ENCODE data around the gene B4GALT6. TPM values are rescaled to one million over a fixed set of nuclear protein-coding genes. Genes with fewer than 3 reads are reported as not detected.

B4GALT6 gene
- total and polyA plus RNA-seq, 2 of the 4 experiments (the other 2 are of a cell fraction): 1.1 to 3.9 TPM

- Histone ChIP-seq H4K20me1 (ENCODE audit: insufficient read depth, low read length) (no peaks in the 10 kb centered on the region), H2AFZ (replicated peaks; ENCODE audit: low read length, poor library complexity) (no peak overlapping the region), H3K27ac (ENCODE audit: insufficient read depth, low read length) (no peak overlapping the region), H4K5ac (ENCODE audit: low read depth, low read length) (no peak overlapping the region), H2BK5ac (ENCODE audit: low read depth, low read length, poor library complexity, severe bottlenecking) (no peak overlapping the region), H3K4me1 (ENCODE audit: control insufficient read depth, insufficient read depth, low read length) (no peaks in the 10 kb centered on the region), H4K91ac (ENCODE audit: insufficient read depth, low read depth, low read length) (no peak overlapping the region), H3K27me3 (ENCODE audit: control insufficient read depth, insufficient read depth, low read length) (no peaks in the 10 kb centered on the region), H3K4me3 (ENCODE audit: insufficient read depth, low read depth, low read length) (no peak overlapping the region), H2BK20ac (ENCODE audit: low read depth, low read length) (no peak overlapping the region), H3K79me1 (ENCODE audit: low read depth in 1 of 2, low read length in 2 of 2) (no peaks in the 10 kb centered on the region), H3K9me3 (ENCODE audit: control insufficient read depth, insufficient read depth, low read length) (no peaks in the 10 kb centered on the region), H3K56ac (ENCODE audit: extremely low read depth, insufficient read depth, low read length) (no peak overlapping the region), H3K18ac (ENCODE audit: low read depth, low read length) (no peak overlapping the region), H2BK15ac (ENCODE audit: low read depth, low read length) (no peak overlapping the region), H3K4ac (ENCODE audit: low read depth, low read length) (no peak overlapping the region), H3K14ac (replicated peaks; ENCODE audit: low read depth, low read length) (no peak overlapping the region), H3K36me3 (ENCODE audit: control insufficient read depth, insufficient read depth, low read length) (no peaks in the 10 kb centered on the region), H2BK120ac (ENCODE audit: low read depth, low read length) (no peak overlapping the region), H2AK9ac (replicated peaks; ENCODE audit: low read depth, low read length, poor library complexity) (no peak overlapping the region), H4K8ac (ENCODE audit: low read depth in 2 of 2, low read length in 2 of 2) (no peak overlapping the region), H3K4me2 (ENCODE audit: low read depth, low read length) (no peak overlapping the region), H3K23ac (ENCODE audit: low read depth, low read length) (no peak overlapping the region), H3K9me1 (ENCODE audit: insufficient read depth, low read length) (no peaks in the 10 kb centered on the region), H3K9ac (ENCODE audit: low read depth, low read length) (no peak overlapping the region), H2AK5ac (ENCODE audit: low read depth, low read length) (no peak overlapping the region)
- intact Hi-C loops (cut with micrococcal nuclease) (no loop called here), in situ Hi-C loops (cut with MboI; ENCODE audit: low sequenced_read_pairs) (no loop called here), dilution Hi-C loops (cut with HindIII; ENCODE audit: low sequenced_read_pairs, unreplicated experiment) (no loop called here)
- CTCF ChIA-PET: no interaction called here
- DNase-seq: no peak
- POLR2A ChIA-PET (ENCODE audit: unreplicated experiment): no interaction called here
- 33% methylated on average over 1 of the region's 2 CpGs; no CpG with 5 or more reads in 1 of the 2 experiments for WGBS, 2 experiments (ENCODE audit: extremely low coverage in 2 of 2, insufficient read length in 1 of 2)
- ATAC-seq (ENCODE audit: low read depth): no peak
- TF ChIP-seq MAZ (IDR thresholded peaks at IDR 0.05; ENCODE audit: borderline replicate concordance, low read depth, low read length) (no peak), SMC3 (IDR thresholded peaks at IDR 0.05; ENCODE audit: low read depth, low read length) (no peak), CEBPB (IDR thresholded peaks at IDR 0.05; ENCODE audit: low read depth, low read length) (no peak), ELK1 (IDR thresholded peaks at IDR 0.05; ENCODE audit: borderline replicate concordance, low read depth, low read length) (no peak), RCOR1 (IDR thresholded peaks at IDR 0.05; ENCODE audit: insufficient replicate concordance, low read length) (no peak), USF2 (IDR thresholded peaks at IDR 0.05; ENCODE audit: low read depth, low read length) (no peak), CHD1 (IDR thresholded peaks at IDR 0.05; ENCODE audit: low read depth, low read length) (no peak), FOS (IDR thresholded peaks at IDR 0.05; ENCODE audit: low read depth, low read length) (no peak), BHLHE40 (IDR thresholded peaks at IDR 0.05; ENCODE audit: low read depth, low read length) (no peak), CTCF (conservative IDR thresholded peaks at IDR 0.05; ENCODE audit: low read depth, low read length) (no peak), MAFK (IDR thresholded peaks at IDR 0.05; ENCODE audit: low read depth, low read length) (no peak), POLR2A (IDR thresholded peaks at IDR 0.05; ENCODE audit: low read depth, low read length) (no peak), RAD21 (IDR thresholded peaks at IDR 0.05; ENCODE audit: low read length) (no peak), RFX5 (IDR thresholded peaks at IDR 0.05; ENCODE audit: low read depth, low read length) (no peak), NFE2L2 (IDR thresholded peaks at IDR 0.05; ENCODE audit: low read depth, low read length) (no peak), MXI1 (IDR thresholded peaks at IDR 0.05; ENCODE audit: borderline replicate concordance, low read depth, low read length) (no peak)
- BruUV-seq (replicated peaks): no TSS peak
Observed at GRCh38 chr18:31609886-31610285, 74.5 kb downstream of the B4GALT6 start.
